BLaER1 treated with 17β-estradiol and CSF1 and Interleukin-3, amounts not matched to agents 10 nM and 100 nM (cell line): ENCODE results near the gene CACNB2.
A peak's percentile ranks its signal among the peaks of the same experiment; 100 is the strongest.

Experiments used
- H3K27ac ChIP-seq, 11 experiments: shearing (Covaris generic); formaldehyde crosslinking; 2 replicates each; pipeline ENCODE4 v1.8.1; 2022
- H3K27me3 ChIP-seq, 11 experiments: shearing (Covaris generic); formaldehyde crosslinking; 2 replicates each; pipeline ENCODE4 v1.8.1; 2022
- H3K36me3 ChIP-seq, 11 experiments: shearing (Covaris generic); formaldehyde crosslinking; 2 replicates each; pipeline ENCODE4 v1.8.1; 2022
- H3K4me1 ChIP-seq, 10 experiments: shearing (Covaris generic); formaldehyde crosslinking; 2 replicates each; pipeline ENCODE4 v1.8.1; 2022
- H3K4me2 ChIP-seq, 11 experiments: shearing (Covaris generic); formaldehyde crosslinking; 2 replicates each; pipeline ENCODE4 v1.8.1; 2022
- H3K4me3 ChIP-seq, 10 experiments: shearing (Covaris generic); formaldehyde crosslinking; 2 replicates each; pipeline ENCODE4 v1.8.1; 2022
- H3K9ac ChIP-seq, 11 experiments: shearing (Covaris generic); formaldehyde crosslinking; 2 replicates each; pipeline ENCODE4 v1.8.1; 2022
- H3K9me3 ChIP-seq, 11 experiments: shearing (Covaris generic); formaldehyde crosslinking; replicated peaks in 1 of 11; 2 replicates each; pipeline ENCODE4 v1.8.1; 2022
- H4K20me1 ChIP-seq, 11 experiments: shearing (Covaris generic); formaldehyde crosslinking; 2 replicates each; pipeline ENCODE4 v1.8.1; 2022
- Cebpa-rat ChIP-seq, 11 experiments: shearing (Covaris generic); IDR thresholded peaks; 2 replicates each; pipeline ENCODE4 v1.8.1; 2022

CACNB2 gene

DNA sequence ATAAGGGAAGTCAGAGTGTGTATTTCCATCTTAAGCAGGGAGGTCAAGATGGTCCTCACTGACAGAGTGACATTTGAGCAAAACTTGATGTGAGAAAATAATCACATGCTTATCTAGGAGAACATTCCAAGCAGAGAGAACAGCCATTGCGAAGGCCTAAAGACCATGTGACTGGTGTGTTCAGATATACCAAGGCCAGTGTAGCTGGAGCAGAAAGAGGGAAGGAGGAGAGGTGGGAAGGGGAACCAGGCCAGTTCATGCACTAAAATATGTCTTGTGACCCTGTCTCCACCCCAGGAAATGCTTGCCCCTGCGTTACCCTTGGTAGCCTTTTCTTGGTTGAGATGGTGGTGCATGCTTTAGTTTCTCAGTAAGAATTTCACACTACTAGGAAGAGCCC is 77.4 kb downstream of the CACNB2 start:
- TF ChIP-seq Cebpa-rat (IDR thresholded peaks at IDR 0.05), result no peak
- H3K4me3 ChIP-seq, result no peak overlapping the region
- H3K4me2 ChIP-seq, result peak overlapping the region in 2 of 11 experiments; percentile 8 to 29; a peak in 3 of 22 replicates
- H3K27ac ChIP-seq, result no peak overlapping the region
- H3K9ac ChIP-seq, result no peak overlapping the region
- no peaks in the 10 kb centered on the region for H3K9me3 ChIP-seq
- H3K27me3 ChIP-seq, result no peaks in the 10 kb centered on the region
- peaks cover 4 to 18% (median 7%) of the 10 kb centered on the region in 10 experiments; a peak in 14 of 20 replicates for H3K4me1 ChIP-seq
- no peaks in the 10 kb centered on the region for H4K20me1 ChIP-seq
- H3K36me3 ChIP-seq, result no peaks in the 10 kb centered on the region

DNA sequence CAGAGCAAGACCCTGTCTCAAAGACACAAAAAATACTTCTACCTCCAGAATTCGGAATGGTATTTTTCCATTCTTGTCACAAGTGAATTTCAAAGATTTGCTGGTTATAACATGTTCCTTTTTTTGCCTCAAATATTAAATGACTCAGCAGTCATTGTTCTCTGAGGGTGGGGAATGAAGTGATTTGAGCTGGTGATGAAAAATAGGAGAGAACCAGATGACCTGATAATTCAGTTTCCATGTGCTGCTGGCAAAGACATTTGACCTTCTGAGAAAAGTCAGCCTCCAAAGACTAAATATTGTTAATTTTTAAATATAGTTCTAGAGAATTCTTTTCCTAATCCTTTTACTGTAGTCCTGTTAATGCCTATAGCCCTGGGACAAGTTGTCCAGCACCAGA is 78.9 kb downstream of the CACNB2 start:
- Histone ChIP-seq H3K4me2 (peak overlapping the region in 1 of 11 experiments; percentile 35; a peak in 1 of 22 replicates), H3K9me3 (no peaks in the 10 kb centered on the region), H3K4me1 (peaks cover 0 to 23% (median 0%) of the 10 kb centered on the region in 10 experiments; a peak in 4 of 20 replicates), H3K27ac (no peak overlapping the region), H4K20me1 (no peaks in the 10 kb centered on the region), H3K9ac (no peak overlapping the region), H3K4me3 (no peak overlapping the region), H3K36me3 (no peaks in the 10 kb centered on the region), H3K27me3 (no peaks in the 10 kb centered on the region)
- no peak for TF ChIP-seq Cebpa-rat (IDR thresholded peaks at IDR 0.05)

DNA sequence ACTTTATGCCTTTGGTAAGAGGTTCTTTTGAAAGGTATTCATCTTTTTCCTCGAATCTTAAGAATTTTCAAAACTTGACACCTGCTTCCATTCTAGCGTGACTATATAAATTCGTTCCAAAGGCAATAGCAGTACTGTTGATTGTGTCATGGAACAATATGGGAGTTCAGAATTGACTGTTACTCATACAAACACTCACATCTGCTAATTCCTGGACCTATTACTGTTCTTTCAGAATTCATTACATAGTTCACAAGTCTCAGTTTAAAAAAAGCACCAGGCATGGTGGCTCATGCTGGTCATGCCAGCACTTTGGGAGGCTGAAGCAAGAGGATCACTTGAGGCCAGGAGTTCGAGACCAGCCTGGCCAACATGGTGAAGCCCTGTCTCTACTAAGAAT is 80.9 kb downstream of the CACNB2 start:
- H3K36me3 ChIP-seq, result no peaks in the 10 kb centered on the region
- H3K4me3 ChIP-seq, result no peak overlapping the region
- no peaks in the 10 kb centered on the region for H3K27me3 ChIP-seq
- H3K9me3 ChIP-seq, result no peaks in the 10 kb centered on the region
- no peak for TF ChIP-seq Cebpa-rat (IDR thresholded peaks at IDR 0.05)
- no peaks in the 10 kb centered on the region for H4K20me1 ChIP-seq
- no peak overlapping the region for H3K9ac ChIP-seq
- H3K4me1 ChIP-seq, result peaks cover 0 to 25% (median 0%) of the 10 kb centered on the region in 10 experiments; a peak in 4 of 20 replicates
- no peak overlapping the region for H3K4me2 ChIP-seq
- H3K27ac ChIP-seq, result no peak overlapping the region

DNA sequence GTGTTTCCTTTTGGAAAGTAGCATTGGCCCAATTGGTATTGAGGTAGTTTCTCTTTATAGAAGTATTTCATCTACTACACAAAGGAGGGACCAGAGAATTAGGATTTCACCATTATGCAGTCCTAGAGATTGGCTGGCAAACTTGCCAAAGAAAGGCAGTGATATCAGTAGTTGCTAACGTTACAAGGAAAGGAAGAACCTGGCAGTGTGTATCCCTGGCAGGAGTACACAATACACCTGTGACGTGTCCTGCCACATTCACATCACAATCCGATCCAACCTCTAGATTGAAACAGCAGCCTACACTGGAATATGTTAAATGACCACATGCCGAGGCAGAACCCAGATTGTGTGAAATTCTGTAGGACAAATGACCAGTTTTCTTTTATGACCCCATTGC is 81.7 kb downstream of the CACNB2 start:
- Histone ChIP-seq H3K4me3 (no peak overlapping the region), H3K4me1 (peaks cover 0 to 25% (median 0%) of the 10 kb centered on the region in 10 experiments; a peak in 4 of 20 replicates), H3K9ac (no peak overlapping the region), H3K27me3 (no peaks in the 10 kb centered on the region), H3K27ac (no peak overlapping the region), H3K4me2 (no peak overlapping the region), H3K36me3 (no peaks in the 10 kb centered on the region), H4K20me1 (no peaks in the 10 kb centered on the region), H3K9me3 (no peaks in the 10 kb centered on the region)
- TF ChIP-seq Cebpa-rat (IDR thresholded peaks at IDR 0.05), result no peak

DNA sequence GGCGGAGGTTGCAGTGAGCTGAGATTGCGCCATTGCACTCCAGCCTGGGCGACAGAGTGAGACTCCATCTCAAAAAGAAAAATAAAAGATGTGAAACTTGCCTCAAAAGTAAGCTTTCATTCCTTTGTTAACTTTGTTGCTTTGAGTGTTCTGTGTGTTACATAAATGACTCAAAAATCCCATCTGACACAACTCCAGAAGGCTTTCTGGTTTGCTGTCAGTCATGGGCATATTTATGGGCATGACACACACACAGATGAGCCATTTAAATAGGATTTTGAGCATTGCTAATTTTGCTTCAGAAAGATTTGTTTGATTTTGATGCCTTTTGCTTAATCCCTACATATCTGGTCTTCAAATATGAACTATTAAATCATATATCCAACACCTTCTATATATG is 82.6 kb downstream of the CACNB2 start:
- Histone ChIP-seq H3K27ac (no peak overlapping the region), H3K36me3 (no peaks in the 10 kb centered on the region)
- no peak for TF ChIP-seq Cebpa-rat (IDR thresholded peaks at IDR 0.05)

DNA sequence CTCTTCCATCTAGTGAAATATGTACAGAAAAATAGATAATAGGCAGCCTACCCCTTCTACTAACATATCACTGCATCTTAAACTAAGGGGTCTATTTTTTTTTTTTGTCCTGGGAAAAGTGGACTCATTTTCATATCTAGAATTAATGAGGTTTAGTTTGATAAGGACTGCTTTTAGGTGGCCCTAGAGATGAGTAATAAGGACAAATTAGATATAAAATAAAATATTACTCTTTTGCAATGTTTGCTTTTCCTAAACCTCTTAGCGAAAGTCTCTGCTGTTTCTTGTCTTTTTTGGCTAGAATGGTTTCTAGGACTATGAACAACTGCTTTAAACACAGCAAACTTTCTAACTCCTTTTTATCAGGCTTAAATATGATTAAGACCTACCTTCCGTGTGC is 83.7 kb downstream of the CACNB2 start:
- no peak overlapping the region for H3K9ac ChIP-seq

More for the DNA sequence above, 82.6 kb downstream of the CACNB2 start:
- Histone ChIP-seq H3K27me3 (no peaks in the 10 kb centered on the region), H4K20me1 (no peaks in the 10 kb centered on the region), H3K4me1 (peaks cover 0 to 20% (median 0%) of the 10 kb centered on the region in 10 experiments; a peak in 4 of 20 replicates), H3K9ac (no peak overlapping the region), H3K4me3 (no peak overlapping the region), H3K4me2 (no peak overlapping the region), H3K9me3 (no peaks in the 10 kb centered on the region)

DNA sequence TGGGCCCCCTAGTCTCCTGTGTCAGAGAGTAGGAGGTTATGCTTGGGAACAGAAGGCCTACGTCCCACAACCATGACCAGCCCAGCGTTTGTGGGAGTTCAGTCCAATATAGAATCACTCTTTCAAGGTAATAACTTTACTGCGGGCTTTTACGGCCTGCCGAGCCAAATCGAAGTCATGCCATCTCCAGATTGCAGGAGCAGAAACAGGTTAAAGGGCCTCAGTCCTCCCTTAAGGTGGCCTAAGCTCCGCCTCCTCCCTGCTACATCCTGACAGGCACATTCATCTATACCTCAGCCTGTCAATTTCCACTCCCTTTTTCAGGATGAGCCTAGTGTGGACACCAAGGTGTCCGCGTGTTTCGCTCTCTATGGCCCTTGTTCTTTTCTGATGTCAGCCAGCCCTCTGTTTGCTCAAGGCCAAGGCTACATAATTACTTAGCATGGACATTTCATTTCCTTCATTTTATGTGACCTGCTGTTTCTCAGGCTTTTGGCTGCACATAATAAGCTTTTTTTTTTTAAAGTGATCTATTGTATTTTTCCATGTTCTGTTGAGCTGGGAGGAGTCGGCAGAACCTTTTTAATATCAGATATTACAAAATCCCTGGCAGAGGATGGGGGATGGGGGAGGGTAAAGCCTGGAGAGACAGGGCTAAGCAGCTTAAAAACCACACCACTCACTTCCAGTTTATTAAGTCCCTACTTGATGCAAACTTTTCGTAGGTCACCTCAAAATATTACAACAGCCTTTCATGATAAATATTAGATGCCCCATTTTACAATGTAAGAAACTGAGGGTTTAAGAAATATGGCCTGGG is 84.6 kb downstream of the CACNB2 start:
- TF ChIP-seq Cebpa-rat (IDR thresholded peaks at IDR 0.05), result no peak
- H3K9ac ChIP-seq, result no peak overlapping the region
- H3K4me2 ChIP-seq, result no peak overlapping the region
- no peaks in the 10 kb centered on the region for H4K20me1 ChIP-seq
- H3K4me3 ChIP-seq, result no peak overlapping the region
- no peaks in the 10 kb centered on the region for H3K36me3 ChIP-seq
- peaks cover 0 to 6% (median 0%) of the 10 kb centered on the region in 10 experiments; a peak in 1 of 20 replicates for H3K4me1 ChIP-seq
- no peaks in the 10 kb centered on the region for H3K9me3 ChIP-seq
- H3K27ac ChIP-seq, result no peak overlapping the region
- H3K27me3 ChIP-seq, result no peaks in the 10 kb centered on the region

More for the DNA sequence above, 83.7 kb downstream of the CACNB2 start:
- Histone ChIP-seq H3K4me2 (no peak overlapping the region), H3K27ac (no peak overlapping the region), H3K9me3 (no peaks in the 10 kb centered on the region), H4K20me1 (no peaks in the 10 kb centered on the region), H3K4me3 (no peak overlapping the region), H3K36me3 (no peaks in the 10 kb centered on the region), H3K4me1 (peaks cover 0 to 13% (median 0%) of the 10 kb centered on the region in 10 experiments; a peak in 4 of 20 replicates), H3K27me3 (no peaks in the 10 kb centered on the region)
- TF ChIP-seq Cebpa-rat (IDR thresholded peaks at IDR 0.05), result no peak

DNA sequence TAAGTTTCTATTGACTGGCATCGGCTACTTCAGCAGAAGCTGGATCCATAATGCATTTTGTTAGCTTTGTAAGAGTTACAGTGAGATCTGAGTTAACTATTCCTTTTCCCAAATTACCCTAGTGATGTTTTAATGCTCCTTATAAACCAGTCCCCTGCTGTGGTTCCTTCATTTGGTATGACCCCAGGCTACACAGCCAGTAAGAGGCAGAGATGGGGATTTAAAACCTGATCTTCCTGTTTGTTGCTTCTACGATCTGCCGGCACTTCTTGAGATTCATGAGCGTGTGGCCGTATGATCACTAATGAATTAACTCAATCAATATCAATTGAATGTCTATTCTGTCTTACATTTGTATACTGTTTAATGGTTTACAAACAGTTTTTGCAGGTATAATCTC is 86.1 kb downstream of the CACNB2 start:
- Histone ChIP-seq H3K27ac (no peak overlapping the region), H3K9ac (no peak overlapping the region), H3K36me3 (no peaks in the 10 kb centered on the region), H3K4me3 (no peak overlapping the region), H3K9me3 (no peaks in the 10 kb centered on the region), H4K20me1 (no peaks in the 10 kb centered on the region), H3K27me3 (no peaks in the 10 kb centered on the region), H3K4me1 (peaks cover 0 to 6% (median 0%) of the 10 kb centered on the region in 10 experiments; a peak in 1 of 20 replicates), H3K4me2 (no peak overlapping the region)
- no peak for TF ChIP-seq Cebpa-rat (IDR thresholded peaks at IDR 0.05)

DNA sequence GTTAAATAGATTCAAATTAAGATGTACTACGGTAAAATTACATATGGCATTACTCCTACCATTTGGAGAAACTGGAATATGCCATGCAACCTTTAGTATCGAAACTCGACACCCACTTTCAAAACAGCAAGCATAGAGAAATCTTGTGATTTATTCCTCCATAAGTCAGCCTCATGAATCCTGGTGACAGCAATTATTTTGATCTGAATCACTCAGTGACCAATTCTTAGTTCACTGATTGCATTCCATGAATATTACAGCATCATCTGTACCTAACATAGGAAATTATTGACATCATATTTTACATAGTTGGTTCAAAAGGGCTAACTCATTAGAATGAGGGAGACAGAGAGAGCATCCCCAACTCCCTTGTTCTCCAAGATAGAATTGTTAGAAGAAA is 89.6 kb downstream of the CACNB2 start:
- Histone ChIP-seq H4K20me1 (no peaks in the 10 kb centered on the region), H3K27ac (no peak overlapping the region), H3K27me3 (no peaks in the 10 kb centered on the region), H3K4me2 (no peak overlapping the region), H3K9me3 (no peaks in the 10 kb centered on the region), H3K36me3 (no peaks in the 10 kb centered on the region), H3K4me3 (no peak overlapping the region), H3K4me1 (peaks cover 0 to 11% (median 6%) of the 10 kb centered on the region in 10 experiments; a peak in 11 of 20 replicates), H3K9ac (no peak overlapping the region)
- TF ChIP-seq Cebpa-rat (IDR thresholded peaks at IDR 0.05), result no peak

DNA sequence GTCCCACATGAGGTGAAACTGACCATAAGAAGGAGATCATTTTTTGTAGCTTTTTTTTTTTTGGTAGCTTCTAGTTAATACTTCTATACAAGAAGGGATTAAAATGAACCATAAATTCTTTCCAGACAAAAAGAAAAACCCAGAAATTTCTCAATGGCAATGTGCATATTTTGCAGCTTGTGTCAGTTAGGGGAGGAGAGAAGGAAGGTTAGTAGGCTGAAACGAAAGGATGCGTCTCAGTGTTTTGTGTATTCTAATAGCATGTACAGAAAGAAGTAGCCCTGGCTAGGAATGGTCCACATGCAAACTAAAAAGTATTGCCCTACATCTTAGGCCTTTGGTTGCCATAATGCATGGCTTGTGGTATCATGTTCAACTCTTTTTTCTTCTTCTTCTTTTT is 90.6 kb downstream of the CACNB2 start:
- H3K27me3 ChIP-seq, result no peaks in the 10 kb centered on the region

More for the DNA sequence above, 90.6 kb downstream of the CACNB2 start:
- no peaks in the 10 kb centered on the region for H4K20me1 ChIP-seq
- H3K4me1 ChIP-seq, result peaks cover 0 to 11% (median 6%) of the 10 kb centered on the region in 10 experiments; a peak in 11 of 20 replicates
- no peak overlapping the region for H3K27ac ChIP-seq
- no peaks in the 10 kb centered on the region for H3K9me3 ChIP-seq
- no peak overlapping the region for H3K9ac ChIP-seq
- H3K36me3 ChIP-seq, result no peaks in the 10 kb centered on the region
- no peak overlapping the region for H3K4me2 ChIP-seq
- no peak for TF ChIP-seq Cebpa-rat (IDR thresholded peaks at IDR 0.05)
- no peak overlapping the region for H3K4me3 ChIP-seq
